GM19328 (cell line): ENCODE results near the gene DNASE2.
"Not testable (repeated sequence)": the region's sequence is repeated elsewhere in the genome, so short reads cannot be mapped to it uniquely, and the experiment has no call there.

Experiments
- ATAC-seq: cut with Tn5 transposase; IDR thresholded peaks from one replicate; pipeline ENCODE4 v1.9.1; 2021; ENCODE audit warnings: mild to moderate bottlenecking, moderate library complexity; ENCODE audit not compliant: unreplicated experiment

The DNASE2 gene

GRCh38 chr19:12881172-12881808, at the start of gene DNASE2:
TSS of gene DNASE2 (minus strand) at chr19:12881449. CDS start at chr19:12881375, 74 bp downstream.
- peak; percentile 79 for ATAC-seq

GRCh38 chr19:12930002-12930645, 48.9 kb upstream of the DNASE2 start:
- ATAC-seq = no peak

GRCh38 chr19:12924621-12925310, 43.5 kb upstream of the DNASE2 start:
- no peak for ATAC-seq

- ATAC-seq = no peak
Measured at GRCh38 chr19:12922959-12923358, 41.7 kb upstream of the DNASE2 start.

- ATAC-seq = no peak
Measured at GRCh38 chr19:12921047-12921446, 39.8 kb upstream of the DNASE2 start.

- ATAC-seq = no peak
Measured at GRCh38 chr19:12918253-12918652, 37.0 kb upstream of the DNASE2 start.

- ATAC-seq = not testable (repeated sequence)
Measured at GRCh38 chr19:12915860-12916259, 34.6 kb upstream of the DNASE2 start.

GRCh38 chr19:12913851-12914690, 32.8 kb upstream of the DNASE2 start:
- ATAC-seq = no peak

GRCh38 chr19:12913011-12913561, 31.8 kb upstream of the DNASE2 start:
- no peak for ATAC-seq

- no peak for ATAC-seq
Measured at GRCh38 chr19:12912571-12912970, 31.3 kb upstream of the DNASE2 start.

GRCh38 chr19:12907166-12907565, 25.9 kb upstream of the DNASE2 start:
- no peak for ATAC-seq

GRCh38 chr19:12899891-12900518, 18.8 kb upstream of the DNASE2 start:
- no peak for ATAC-seq

- no peak for ATAC-seq
Measured at GRCh38 chr19:12896460-12896859, 15.2 kb upstream of the DNASE2 start.

- ATAC-seq = no peak
Measured at GRCh38 chr19:12893582-12893981, 12.3 kb upstream of the DNASE2 start.

- ATAC-seq = no peak
Measured at GRCh38 chr19:12891553-12892021, 10.3 kb upstream of the DNASE2 start.

- peak; percentile 97 for ATAC-seq
Measured at GRCh38 chr19:12890787-12891552, 9.7 kb upstream of the DNASE2 start, which contains the start of gene GCDH. TSS of gene GCDH (plus strand) at chr19:12891160. CDS start at chr19:12891305, 145 bp downstream.

GRCh38 chr19:12890299-12890786, 9.1 kb upstream of the DNASE2 start:
- not testable (repeated sequence) for ATAC-seq

- no peak for ATAC-seq
Measured at GRCh38 chr19:12888006-12888603, 6.9 kb upstream of the DNASE2 start.
